Measurements from ENCODE around the gene HSD11B2. TPM values are rescaled to one million over a fixed set of nuclear protein-coding genes. Genes with fewer than 3 reads are reported as not detected.
"Not testable (repeated sequence)": the region's sequence is repeated elsewhere in the genome, so short reads cannot be mapped to it uniquely, and the experiment has no call there.

HSD11B2 gene
- total RNA-seq, 2 experiments from 2014 or later = 0.71 to 1.3 TPM

DNA sequence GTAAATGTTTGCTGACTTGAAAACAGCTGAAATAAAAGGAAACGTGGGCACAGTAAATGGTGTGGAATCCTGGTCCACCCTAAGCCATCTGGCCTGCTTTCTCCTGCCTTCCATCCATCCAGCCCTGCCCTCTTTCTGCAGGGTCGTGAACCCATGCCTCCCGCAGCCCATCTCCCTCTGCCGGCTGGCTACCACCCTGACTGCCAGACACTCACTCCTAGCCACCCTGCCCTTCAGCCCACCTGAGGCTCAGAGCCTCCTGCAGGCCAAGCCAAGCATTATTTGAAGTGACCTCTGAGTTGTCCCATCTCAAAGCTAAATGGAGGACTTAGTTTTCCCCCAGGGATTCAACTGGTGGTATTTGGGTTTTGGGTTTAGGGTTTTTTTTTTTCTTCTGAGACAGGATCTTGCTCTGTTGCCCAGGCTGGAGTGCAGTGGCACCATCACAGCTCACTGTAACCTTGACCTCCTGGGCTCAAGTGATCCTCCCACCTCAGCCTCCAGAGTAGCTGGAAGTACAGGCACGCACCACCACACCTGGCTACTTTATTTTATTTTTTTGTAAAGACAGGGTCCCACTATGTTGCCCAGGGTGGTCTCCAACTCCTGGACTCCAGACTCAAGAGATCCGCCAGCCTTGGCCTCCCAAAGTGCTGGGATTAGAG is 23.0 kb upstream of the HSD11B2 start:
- H3K9me3 Mint-ChIP-seq = no peaks in the 10 kb centered on the region
- H3K4me3 Mint-ChIP-seq = no peak overlapping the region
- ChIA-PET POLR2A (no interaction called here), CTCF (interaction anchor here (1.0 to 1.3 kb wide), 2 partner anchors 20 to 181 kb away, joined by 3 to 4 read pairs; partner anchors contain the start of gene TMEM208)
- no peaks in the 10 kb centered on the region for H3K4me1 Mint-ChIP-seq (ENCODE audit: low read depth)
- peaks cover 9% of the 10 kb centered on the region for H3K27me3 Mint-ChIP-seq
- no peaks in the 10 kb centered on the region for H3K36me3 Mint-ChIP-seq
- no peak for DNase-seq
- intact Hi-C loops (cut with micrococcal nuclease) = no loop called here
- H3K27ac Mint-ChIP-seq = no peak overlapping the region

DNA sequence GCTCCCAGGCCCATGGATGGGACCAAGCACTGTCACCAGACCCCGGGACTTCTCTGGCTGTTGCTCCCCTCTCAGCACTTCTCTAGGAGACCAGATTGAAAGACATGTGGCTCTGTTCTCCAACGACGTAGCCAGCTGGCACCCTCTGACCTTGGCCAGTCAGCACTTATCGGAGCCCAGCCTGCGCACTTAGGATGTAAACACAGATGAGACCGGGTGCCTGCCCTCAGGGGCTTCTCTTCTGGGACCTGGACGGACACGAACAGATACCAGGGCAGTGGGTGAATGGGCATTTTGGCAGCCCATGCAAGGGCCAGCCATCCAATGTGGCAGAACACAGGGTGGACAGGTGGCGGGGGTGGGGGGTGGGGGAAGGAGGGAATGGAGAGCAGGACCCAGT is 21.3 kb upstream of the HSD11B2 start:
- no peak overlapping the region for H3K27ac Mint-ChIP-seq

DNA sequence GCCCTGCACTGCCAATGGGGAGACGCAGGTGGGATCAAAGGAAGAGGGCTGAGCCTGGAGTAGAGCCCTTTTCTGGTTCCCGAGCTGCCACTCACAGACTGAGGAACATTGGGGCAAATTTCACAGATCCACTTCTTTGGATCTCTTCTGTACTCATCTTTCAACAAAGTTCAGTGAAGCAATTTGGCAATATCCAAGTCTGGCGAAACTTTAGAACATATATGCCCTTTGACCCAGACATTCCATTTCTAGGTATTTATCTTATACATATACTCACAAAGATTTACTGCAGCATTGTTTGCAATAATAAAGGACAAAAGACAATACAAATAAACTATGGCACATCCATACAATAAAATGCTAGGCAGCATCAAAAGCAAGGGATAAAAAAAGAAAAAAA is 19.6 kb upstream of the HSD11B2 start:
- CTCF ChIA-PET = interaction anchor here (0.7 to 1.7 kb wide), 4 partner anchors 11 to 151 kb away, joined by 3 to 5 read pairs (median 4); partner anchors contain the start of gene ATP6V0D1
- DNase-seq = no peak
- no peak overlapping the region for H3K27ac Mint-ChIP-seq
- no peak overlapping the region for H3K4me3 Mint-ChIP-seq
- POLR2A ChIA-PET = no interaction called here
- no peaks in the 10 kb centered on the region for H3K9me3 Mint-ChIP-seq
- intact Hi-C loops (cut with micrococcal nuclease) = no loop called here
- H3K36me3 Mint-ChIP-seq = no peaks in the 10 kb centered on the region
- H3K27me3 Mint-ChIP-seq = peaks cover 21% of the 10 kb centered on the region
- H3K4me1 Mint-ChIP-seq (ENCODE audit: low read depth) = peaks cover 3% of the 10 kb centered on the region

More for the DNA sequence above, 21.3 kb upstream of the HSD11B2 start:
- no peak for DNase-seq
- H3K4me1 Mint-ChIP-seq (ENCODE audit: low read depth) = no peaks in the 10 kb centered on the region
- no peaks in the 10 kb centered on the region for H3K36me3 Mint-ChIP-seq
- ChIA-PET POLR2A (no interaction called here), CTCF (no interaction called here)
- H3K4me3 Mint-ChIP-seq = no peak overlapping the region
- intact Hi-C loops (cut with micrococcal nuclease) = no loop called here
- no peaks in the 10 kb centered on the region for H3K9me3 Mint-ChIP-seq
- H3K27me3 Mint-ChIP-seq = peaks cover 18% of the 10 kb centered on the region

DNA sequence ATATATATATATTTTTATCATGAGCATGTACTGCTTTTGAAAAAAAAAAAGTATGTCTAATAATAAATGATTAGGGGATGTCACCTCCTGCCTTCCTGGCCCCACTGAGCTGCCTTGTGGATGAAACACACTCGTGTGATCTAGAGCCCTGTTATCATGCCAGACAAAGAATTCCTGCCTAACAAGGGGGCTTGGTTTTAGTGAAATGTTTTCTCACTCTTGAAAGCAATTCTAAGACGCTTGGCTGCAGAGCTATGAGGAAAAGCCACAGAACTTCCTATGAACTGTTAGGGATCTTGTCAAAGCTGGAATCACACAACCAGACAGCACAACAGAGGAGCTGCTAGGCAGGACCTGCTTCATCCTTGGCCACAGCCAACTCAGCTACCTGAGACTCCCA is 18.6 kb upstream of the HSD11B2 start:
- ChIA-PET CTCF (interaction anchor here (0.6 to 1.7 kb wide), 4 partner anchors 13 to 152 kb away, joined by 3 to 4 read pairs (median 4); partner anchors contain the start of gene TPPP3), POLR2A (interaction anchor here (0.6 kb wide), 1 partner anchor 21 kb away, joined by 4 read pairs; no protein-coding TSS in a partner anchor)
- Mint-ChIP-seq H3K9me3 (no peaks in the 10 kb centered on the region), H3K4me1 (ENCODE audit: low read depth) (peaks cover 3% of the 10 kb centered on the region), H3K4me3 (no peak overlapping the region), H3K27me3 (peaks cover 28% of the 10 kb centered on the region), H3K27ac (no peak overlapping the region), H3K36me3 (no peaks in the 10 kb centered on the region)
- DNase-seq = no peak
- intact Hi-C loops (cut with micrococcal nuclease) = no loop called here

DNA sequence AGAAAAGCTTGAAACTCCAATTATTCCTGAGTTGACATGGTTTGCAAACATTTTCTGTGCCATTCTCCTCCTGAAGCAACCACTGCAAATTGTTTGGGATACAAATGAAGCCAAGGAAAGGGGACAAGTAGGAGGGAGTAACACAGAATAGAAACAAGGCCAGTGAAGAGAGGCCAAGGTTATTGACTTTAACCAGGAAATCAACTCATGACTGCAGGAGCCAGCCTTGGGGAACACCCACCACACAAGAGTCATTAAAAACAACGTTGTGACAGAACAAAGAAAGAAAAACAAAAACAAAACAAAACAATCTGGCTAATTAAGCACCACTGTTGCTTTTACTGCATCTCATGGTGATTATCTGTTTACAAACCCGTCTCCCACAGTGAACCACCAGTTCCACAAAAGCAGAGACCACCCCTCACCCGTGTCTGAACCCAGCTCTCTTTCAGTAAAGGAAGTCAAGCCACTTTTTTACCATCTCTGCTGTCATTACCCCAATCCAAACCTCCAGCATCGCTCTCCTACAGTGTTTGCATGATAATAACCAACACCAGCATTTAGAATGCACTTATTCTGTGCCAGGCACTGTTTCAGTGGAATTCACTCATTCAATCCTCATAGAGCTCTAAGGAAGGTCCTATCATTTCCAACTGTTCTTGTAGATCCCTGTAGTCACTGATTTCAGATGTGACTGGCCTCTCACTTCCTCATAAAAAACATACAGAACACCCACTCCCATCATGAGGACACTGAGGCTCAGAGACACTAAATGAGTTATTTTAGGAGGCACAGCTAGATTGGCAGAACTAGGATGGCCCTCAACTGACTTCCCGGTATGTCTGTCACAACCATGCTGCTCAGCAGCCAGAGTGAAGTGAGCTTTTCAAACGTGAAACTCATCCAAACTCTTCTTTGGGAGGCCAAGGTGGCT is 16.7 kb upstream of the HSD11B2 start:
- H3K27me3 Mint-ChIP-seq = peaks cover 27% of the 10 kb centered on the region
- H3K27ac Mint-ChIP-seq = no peak overlapping the region
- no peaks in the 10 kb centered on the region for H3K36me3 Mint-ChIP-seq
- ChIA-PET POLR2A (no interaction called here), CTCF (interaction anchor here (0.7 to 1.9 kb wide), 4 partner anchors 14 to 397 kb away, joined by 3 to 10 read pairs (median 4); no protein-coding TSS in a partner anchor)
- H3K9me3 Mint-ChIP-seq = no peaks in the 10 kb centered on the region
- no peak for DNase-seq
- intact Hi-C loops (cut with micrococcal nuclease) = no loop called here
- H3K4me1 Mint-ChIP-seq (ENCODE audit: low read depth) = peaks cover 3% of the 10 kb centered on the region
- no peak overlapping the region for H3K4me3 Mint-ChIP-seq

DNA sequence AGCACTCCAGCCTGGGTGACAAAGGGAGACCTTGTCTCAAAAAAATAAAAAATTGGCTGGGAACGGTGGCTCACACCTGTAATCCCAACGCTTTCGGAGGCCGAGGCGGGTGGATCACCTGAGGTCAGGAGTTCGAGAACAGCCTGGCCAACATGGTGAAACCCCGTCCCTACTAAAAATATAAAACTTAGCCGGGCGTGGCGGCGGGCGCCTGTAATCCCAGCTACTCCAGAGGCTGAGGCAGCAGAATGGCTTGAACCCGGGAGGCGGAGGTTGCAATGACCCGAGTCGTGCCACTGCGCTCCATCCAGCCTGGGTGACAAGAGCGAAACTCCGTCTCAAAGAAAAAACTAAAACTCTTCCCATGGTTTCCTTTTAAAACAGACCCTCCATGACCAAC is 15.5 kb upstream of the HSD11B2 start:
- CTCF ChIA-PET = interaction anchor here (1.3 kb wide), 1 partner anchor 16 kb away, joined by 6 read pairs; no protein-coding TSS in a partner anchor

DNA sequence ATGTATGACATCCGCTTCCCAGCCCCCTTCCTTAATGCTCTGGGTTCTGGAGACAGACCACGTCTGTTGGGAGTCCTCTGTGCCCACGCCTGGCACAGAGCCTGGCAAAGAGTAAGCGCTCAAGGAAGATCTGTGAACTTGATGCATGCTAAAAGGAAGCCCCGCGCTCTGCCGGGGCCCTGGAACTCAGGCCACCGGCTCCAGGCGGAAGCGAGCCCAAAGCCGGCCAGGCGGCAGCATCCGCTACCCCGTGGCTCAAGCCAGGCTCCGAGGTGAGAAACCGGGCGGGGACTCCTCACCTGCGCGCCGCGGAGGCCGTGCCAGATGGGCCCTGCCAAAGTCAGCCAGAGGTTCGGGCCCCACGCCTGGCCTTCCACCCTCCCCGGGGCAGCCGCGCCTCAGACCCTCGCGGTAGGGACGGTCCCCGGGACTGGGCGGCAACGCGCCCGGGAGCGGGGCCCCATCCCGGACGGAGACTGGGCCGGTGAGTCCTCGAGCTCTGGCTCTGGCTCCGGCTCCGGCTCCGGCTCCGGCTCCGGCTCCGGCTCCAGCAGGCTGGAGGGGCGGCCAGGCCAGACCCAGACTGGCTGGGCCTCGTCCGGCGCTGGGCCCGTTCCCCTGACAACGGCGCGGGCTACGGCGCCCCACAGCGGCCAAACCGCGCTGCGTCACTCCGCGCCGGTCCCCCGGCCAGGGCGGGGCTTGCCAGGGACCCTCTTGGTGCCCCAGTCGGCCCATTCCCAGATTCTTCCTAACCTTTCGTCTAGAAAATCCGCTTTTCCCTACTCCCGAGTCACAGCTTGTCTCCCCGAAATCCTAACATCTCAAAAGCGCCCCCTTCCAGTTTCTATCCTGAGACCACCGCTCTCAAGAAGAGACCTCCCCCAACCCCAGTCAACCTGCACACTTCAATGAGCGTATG is 14.8 kb upstream of the HSD11B2 start, which contains the start of gene ZDHHC1:
Gene ZDHHC1, minus strand, starts transcription at position 606 of the 922 bp plus-strand sequence. CDS start 8,702 bp downstream, outside the sequence.
- H3K4me3 Mint-ChIP-seq = peak within 1 kb of the TSS; percentile 53
- ChIA-PET POLR2A (interaction anchor here (1.0 kb wide), 1 partner anchor 15 kb away, joined by 3 read pairs; no protein-coding TSS in a partner anchor), CTCF (interaction anchor here (0.8 to 3.3 kb wide), 5 partner anchors 11 to 403 kb away, joined by 3 to 34 read pairs (median 4); partner anchors contain the start of gene TPPP3)
- peak; percentile 66 for DNase-seq
- intact Hi-C loops (cut with micrococcal nuclease) = no loop called here
- H3K9me3 Mint-ChIP-seq = no peaks in the 10 kb centered on the region
- peaks cover 29% of the 10 kb centered on the region for H3K27me3 Mint-ChIP-seq
- H3K27ac Mint-ChIP-seq = no peak within 1 kb of the TSS
- H3K4me1 Mint-ChIP-seq (ENCODE audit: low read depth) = peaks cover 3% of the 10 kb centered on the region
- H3K36me3 Mint-ChIP-seq = no peaks in the 10 kb centered on the region

More for the DNA sequence above, 15.5 kb upstream of the HSD11B2 start:
- H3K36me3 Mint-ChIP-seq; intact Hi-C loops (cut with micrococcal nuclease); H3K9me3 Mint-ChIP-seq; H3K4me1 Mint-ChIP-seq (ENCODE audit: low read depth); POLR2A ChIA-PET; H3K27ac Mint-ChIP-seq; DNase-seq: not testable (repeated sequence)
- H3K4me3 Mint-ChIP-seq = peak overlapping the region; percentile 33
- peaks cover 29% of the 10 kb centered on the region for H3K27me3 Mint-ChIP-seq

DNA sequence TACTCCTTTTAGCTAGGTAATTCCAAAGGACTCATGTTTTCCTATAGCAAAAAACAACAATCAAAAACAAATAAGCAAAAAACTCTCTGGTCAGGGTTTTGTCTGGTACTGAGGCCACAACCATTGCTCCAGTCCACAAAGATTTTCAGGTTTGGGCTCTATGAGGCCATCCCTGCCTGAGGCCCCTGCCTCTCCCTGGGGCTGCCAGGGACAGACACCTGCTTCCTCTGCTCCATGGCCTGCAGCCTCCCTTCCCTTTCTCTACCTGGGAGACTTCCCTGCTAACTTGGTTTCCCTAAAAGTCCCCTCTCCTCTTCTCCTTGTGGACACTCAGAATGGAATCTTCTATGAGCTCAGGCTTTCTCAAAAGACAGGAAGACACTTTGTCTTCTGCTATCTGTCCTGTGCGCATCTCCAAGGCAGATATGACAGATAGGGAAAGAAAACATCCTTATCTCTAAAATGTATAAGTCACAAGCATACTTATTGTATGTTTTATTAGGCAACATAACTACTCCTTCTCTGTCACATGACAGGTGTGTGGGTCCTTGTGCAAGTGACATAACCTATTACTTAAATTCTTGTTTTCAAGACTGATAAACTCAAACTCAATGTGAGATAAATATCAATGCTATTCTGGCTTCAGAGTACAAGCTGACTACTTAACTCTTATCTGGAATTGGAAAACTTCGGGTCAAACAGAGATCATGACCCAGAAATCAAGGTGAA is 13.4 kb upstream of the HSD11B2 start:
- DNase-seq = no peak
- no peaks in the 10 kb centered on the region for H3K9me3 Mint-ChIP-seq
- H3K4me3 Mint-ChIP-seq = no peak overlapping the region
- peaks cover 3% of the 10 kb centered on the region for H3K4me1 Mint-ChIP-seq (ENCODE audit: low read depth)
- H3K27me3 Mint-ChIP-seq = peaks cover 29% of the 10 kb centered on the region
- ChIA-PET POLR2A (no interaction called here), CTCF (interaction anchor here (0.7 to 3.3 kb wide), 7 partner anchors 10 to 157 kb away, joined by 3 to 34 read pairs (median 3); no protein-coding TSS in a partner anchor)
- H3K36me3 Mint-ChIP-seq = no peaks in the 10 kb centered on the region
- no peak overlapping the region for H3K27ac Mint-ChIP-seq
- intact Hi-C loops (cut with micrococcal nuclease) = no loop called here

DNA sequence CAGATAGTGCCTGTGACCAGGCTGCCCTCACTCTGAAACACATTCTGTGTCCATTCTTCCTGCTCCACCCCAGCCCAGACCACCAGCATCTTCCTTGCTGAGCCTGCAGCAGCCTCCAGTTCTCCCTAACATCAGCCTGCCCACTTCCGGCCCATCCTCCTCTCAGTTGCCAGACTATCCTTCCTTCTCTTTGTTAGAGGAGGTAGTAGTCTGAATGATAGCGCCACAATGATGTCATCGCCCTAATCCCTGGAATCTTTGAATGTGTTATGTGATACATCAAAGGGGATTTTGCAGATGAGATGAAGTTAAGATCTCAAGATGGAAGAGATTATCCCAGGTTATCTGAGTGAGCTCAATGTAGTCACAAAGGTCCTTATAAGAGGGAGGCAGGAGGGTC is 11.4 kb upstream of the HSD11B2 start:
- Mint-ChIP-seq H3K4me3 (no peak overlapping the region), H3K4me1 (ENCODE audit: low read depth) (peaks cover 3% of the 10 kb centered on the region), H3K9me3 (no peaks in the 10 kb centered on the region), H3K27me3 (peaks cover 23% of the 10 kb centered on the region), H3K27ac (no peak overlapping the region), H3K36me3 (no peaks in the 10 kb centered on the region)
- intact Hi-C loops (cut with micrococcal nuclease) = no loop called here
- no peak for DNase-seq
- CTCF ChIA-PET = no interaction called here
- POLR2A ChIA-PET = no interaction called here

DNA sequence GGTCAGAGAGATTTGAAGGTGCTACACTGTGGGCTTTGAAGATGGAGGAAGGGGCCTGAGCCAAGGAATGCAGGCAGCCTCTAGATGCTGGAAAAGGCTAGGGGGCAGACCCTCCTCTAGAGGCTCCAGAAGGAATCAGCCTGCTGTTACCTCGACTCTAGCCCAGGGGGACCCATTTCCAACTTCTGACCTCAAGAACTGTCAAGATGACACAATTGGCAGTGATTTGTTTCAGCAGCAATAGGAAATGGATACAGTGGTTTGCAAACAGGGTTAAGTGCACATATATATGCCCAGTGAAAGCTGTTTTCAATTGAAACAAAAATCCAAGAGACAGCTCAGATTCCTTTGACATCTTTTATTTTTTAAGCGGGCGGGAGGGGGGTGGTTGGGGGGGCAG is 11.0 kb upstream of the HSD11B2 start:
- intact Hi-C loops (cut with micrococcal nuclease) = no loop called here
- no peaks in the 10 kb centered on the region for H3K36me3 Mint-ChIP-seq
- ChIA-PET POLR2A (no interaction called here), CTCF (no interaction called here)
- no peak for DNase-seq
- H3K4me3 Mint-ChIP-seq = no peak overlapping the region
- no peaks in the 10 kb centered on the region for H3K9me3 Mint-ChIP-seq
- H3K27ac Mint-ChIP-seq = no peak overlapping the region
- H3K27me3 Mint-ChIP-seq = peaks cover 22% of the 10 kb centered on the region
- peaks cover 3% of the 10 kb centered on the region for H3K4me1 Mint-ChIP-seq (ENCODE audit: low read depth)

DNA sequence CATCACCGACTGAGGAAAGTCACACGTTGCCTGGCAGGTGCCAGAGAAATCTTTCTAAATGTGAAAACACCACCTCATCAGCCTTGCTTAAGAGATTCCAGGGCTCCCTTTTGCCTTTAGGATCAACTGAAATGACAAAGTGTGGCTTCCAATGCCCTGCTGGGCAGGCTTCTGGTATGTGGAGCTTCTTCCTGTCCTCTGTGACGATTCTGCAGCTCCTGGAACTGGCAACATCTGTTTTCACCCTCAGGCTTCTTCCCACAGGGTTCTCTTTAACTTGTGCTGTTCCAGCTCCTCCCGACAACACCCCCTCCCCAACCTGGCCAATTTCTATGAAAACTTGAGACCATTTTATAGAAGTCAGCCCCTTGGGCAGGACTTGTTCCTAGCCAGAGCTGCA is 9.9 kb upstream of the HSD11B2 start:
- Mint-ChIP-seq H3K27ac (no peak overlapping the region), H3K9me3 (no peaks in the 10 kb centered on the region), H3K4me3 (no peak overlapping the region), H3K4me1 (ENCODE audit: low read depth) (no peaks in the 10 kb centered on the region), H3K36me3 (no peaks in the 10 kb centered on the region), H3K27me3 (peaks cover 27% of the 10 kb centered on the region)
- intact Hi-C loops (cut with micrococcal nuclease) = no loop called here
- ChIA-PET POLR2A (no interaction called here), CTCF (interaction anchor here (1.1 to 1.5 kb wide), 2 partner anchors 21 to 23 kb away, joined by 3 to 5 read pairs; no protein-coding TSS in a partner anchor)
- no peak for DNase-seq

Data from activated CD4-positive, alpha-beta memory T cell treated with anti-CD3 and anti-CD28 coated beads for 36 hours (primary cell).